ENCODE results near the gene OGFOD3.

- TF ChIP-seq EZH2 (IDR thresholded peaks at IDR 0.05; ENCODE audit: low read depth, unreplicated experiment) (no peak), REST (IDR thresholded peaks at IDR 0.05; ENCODE audit: unreplicated experiment) (no peak), CTCF (conservative IDR thresholded peaks at IDR 0.05; ENCODE audit: low read depth in 2 of 2) (no peak), CREB1 (CRISPR knock-in tag; IDR thresholded peaks at IDR 0.05; ENCODE audit: low read depth) (no peak), EZH2phosphoT487 (IDR thresholded peaks at IDR 0.05; ENCODE audit: unreplicated experiment) (no peak), POLR2AphosphoS5 (IDR thresholded peaks at IDR 0.05; ENCODE audit: low read depth) (no peak), ZNF331 (CRISPR knock-in tag; IDR thresholded peaks at IDR 0.05; ENCODE audit: low read depth) (no peak), STAT1 (IDR thresholded peaks at IDR 0.05; ENCODE audit: unreplicated experiment) (no peak), JUNB (IDR thresholded peaks at IDR 0.05; ENCODE audit: unreplicated experiment) (no peak), NANOG (IDR thresholded peaks at IDR 0.05; ENCODE audit: borderline replicate concordance) (no peak), ZNF462 (CRISPR knock-in tag; IDR thresholded peaks at IDR 0.05) (no peak), ZNF114 (CRISPR knock-in tag; IDR thresholded peaks at IDR 0.05) (no peak), ETS1 (IDR thresholded peaks at IDR 0.05) (no peak)
Measured at GRCh38 chr17:82344175-82344907, 74.0 kb downstream of the OGFOD3 start.
